ENCODE results near the gene ROBO2. TPM values are rescaled to one million over a fixed set of nuclear protein-coding genes. Genes with fewer than 3 reads are reported as not detected.

Gene ROBO2
- total RNA-seq, 2 donors from 2014 or later = 9.8 to 9.9 TPM

- Histone ChIP-seq H3K27ac (no peak overlapping the region), H3K9me3 (no peaks in the 10 kb centered on the region), H3K27me3 (replicated peaks; ENCODE audit: insufficient read depth) (no peaks in the 10 kb centered on the region), H3K4me3 (no peak overlapping the region), H3K4me1 (ENCODE audit: control insufficient read depth in 1 of 2, low read depth in 2 of 2) (no peaks in the 10 kb centered on the region), H3K36me3 (no peaks in the 10 kb centered on the region)
- DNase-seq (ENCODE audit: low spot score) (no peak), ATAC-seq (ENCODE audit: insufficient number of reproducible peaks, low FRiP score, low read depth) (no peak)
- TF ChIP-seq, protein P1, sequence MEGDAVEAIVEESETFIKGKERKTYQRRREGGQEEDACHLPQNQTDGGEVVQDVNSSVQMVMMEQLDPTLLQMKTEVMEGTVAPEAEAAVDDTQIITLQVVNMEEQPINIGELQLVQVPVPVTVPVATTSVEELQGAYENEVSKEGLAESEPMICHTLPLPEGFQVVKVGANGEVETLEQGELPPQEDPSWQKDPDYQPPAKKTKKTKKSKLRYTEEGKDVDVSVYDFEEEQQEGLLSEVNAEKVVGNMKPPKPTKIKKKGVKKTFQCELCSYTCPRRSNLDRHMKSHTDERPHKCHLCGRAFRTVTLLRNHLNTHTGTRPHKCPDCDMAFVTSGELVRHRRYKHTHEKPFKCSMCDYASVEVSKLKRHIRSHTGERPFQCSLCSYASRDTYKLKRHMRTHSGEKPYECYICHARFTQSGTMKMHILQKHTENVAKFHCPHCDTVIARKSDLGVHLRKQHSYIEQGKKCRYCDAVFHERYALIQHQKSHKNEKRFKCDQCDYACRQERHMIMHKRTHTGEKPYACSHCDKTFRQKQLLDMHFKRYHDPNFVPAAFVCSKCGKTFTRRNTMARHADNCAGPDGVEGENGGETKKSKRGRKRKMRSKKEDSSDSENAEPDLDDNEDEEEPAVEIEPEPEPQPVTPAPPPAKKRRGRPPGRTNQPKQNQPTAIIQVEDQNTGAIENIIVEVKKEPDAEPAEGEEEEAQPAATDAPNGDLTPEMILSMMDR (IDR thresholded peaks at IDR 0.05) = no peak
Observed at GRCh38 chr3:77093101-77093500, 53.2 kb downstream of the ROBO2 start.

GRCh38 chr3:77096145-77096544, 56.2 kb downstream of the ROBO2 start:
- DNase-seq (ENCODE audit: low spot score) (no peak), ATAC-seq (ENCODE audit: insufficient number of reproducible peaks, low FRiP score, low read depth) (no peak)
- H3K4me3 ChIP-seq = no peak overlapping the region
- no peaks in the 10 kb centered on the region for H3K27me3 ChIP-seq (replicated peaks; ENCODE audit: insufficient read depth)
- no peak overlapping the region for H3K27ac ChIP-seq
- TF ChIP-seq, protein P1 (IDR thresholded peaks at IDR 0.05) = no peak
- no peaks in the 10 kb centered on the region for H3K36me3 ChIP-seq
- H3K4me1 ChIP-seq (ENCODE audit: control insufficient read depth in 1 of 2, low read depth in 2 of 2) = no peaks in the 10 kb centered on the region
- no peaks in the 10 kb centered on the region for H3K9me3 ChIP-seq

- no peak for ATAC-seq (ENCODE audit: insufficient number of reproducible peaks, low FRiP score, low read depth)
- DNase-seq (ENCODE audit: low spot score) = no peak
- TF ChIP-seq, protein P1 (IDR thresholded peaks at IDR 0.05) = no peak
- no peaks in the 10 kb centered on the region for H3K4me1 ChIP-seq (ENCODE audit: control insufficient read depth in 1 of 2, low read depth in 2 of 2)
- H3K27me3 ChIP-seq (replicated peaks; ENCODE audit: insufficient read depth) = no peaks in the 10 kb centered on the region
- no peak overlapping the region for H3K27ac ChIP-seq
- no peak overlapping the region for H3K4me3 ChIP-seq
- no peaks in the 10 kb centered on the region for H3K9me3 ChIP-seq
- no peaks in the 10 kb centered on the region for H3K36me3 ChIP-seq
Observed at GRCh38 chr3:77096966-77097890, 57.3 kb downstream of the ROBO2 start.

DNA sequence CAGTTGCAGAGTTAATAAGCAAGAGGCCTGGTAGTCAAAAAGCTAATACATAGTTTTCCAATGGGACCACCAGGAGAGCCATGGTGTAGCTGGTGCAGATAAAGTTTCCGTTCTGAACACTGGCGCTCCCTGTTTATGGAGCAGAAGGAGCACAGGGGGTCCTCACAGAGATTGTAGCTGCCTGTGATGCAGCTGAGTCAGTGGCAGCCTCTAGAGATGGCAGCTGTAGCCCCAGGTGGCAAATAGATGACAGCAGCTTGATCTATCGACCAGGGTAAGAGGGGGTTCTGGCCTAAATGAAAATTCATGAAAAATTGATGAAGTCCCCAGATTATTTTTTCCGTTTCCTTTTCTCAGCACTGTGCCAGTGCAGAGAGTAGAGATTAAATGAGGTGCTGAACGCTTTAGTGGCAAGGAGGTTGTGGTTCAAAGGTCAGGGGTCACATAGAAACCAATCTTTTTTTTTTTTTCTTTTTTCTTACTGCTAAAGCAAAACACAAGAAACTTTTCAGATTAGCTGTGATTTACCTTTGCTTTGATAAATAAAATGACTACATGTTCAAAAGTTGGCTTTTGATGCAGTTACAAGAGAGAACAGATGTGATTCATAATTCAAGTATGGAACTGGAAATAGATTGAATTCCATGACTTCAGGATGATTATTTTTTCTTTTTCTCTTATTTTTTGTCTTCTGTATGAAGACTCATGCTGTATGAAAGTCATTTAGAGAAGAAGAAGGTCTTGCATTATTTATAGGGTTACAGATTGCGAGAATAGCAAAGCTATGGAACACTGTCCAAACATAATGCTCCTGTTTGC, 63.3 kb downstream of the ROBO2 start:
- DNase-seq (ENCODE audit: low spot score) (no peak), ATAC-seq (ENCODE audit: insufficient number of reproducible peaks, low FRiP score, low read depth) (no peak)
- no peaks in the 10 kb centered on the region for H3K36me3 ChIP-seq
- H3K4me1 ChIP-seq (ENCODE audit: control insufficient read depth in 1 of 2, low read depth in 2 of 2) = no peaks in the 10 kb centered on the region
- no peak overlapping the region for H3K4me3 ChIP-seq
- TF ChIP-seq, protein P1 (IDR thresholded peaks at IDR 0.05) = no peak
- no peak overlapping the region for H3K27ac ChIP-seq
- no peaks in the 10 kb centered on the region for H3K9me3 ChIP-seq
- no peaks in the 10 kb centered on the region for H3K27me3 ChIP-seq (replicated peaks; ENCODE audit: insufficient read depth)

DNA sequence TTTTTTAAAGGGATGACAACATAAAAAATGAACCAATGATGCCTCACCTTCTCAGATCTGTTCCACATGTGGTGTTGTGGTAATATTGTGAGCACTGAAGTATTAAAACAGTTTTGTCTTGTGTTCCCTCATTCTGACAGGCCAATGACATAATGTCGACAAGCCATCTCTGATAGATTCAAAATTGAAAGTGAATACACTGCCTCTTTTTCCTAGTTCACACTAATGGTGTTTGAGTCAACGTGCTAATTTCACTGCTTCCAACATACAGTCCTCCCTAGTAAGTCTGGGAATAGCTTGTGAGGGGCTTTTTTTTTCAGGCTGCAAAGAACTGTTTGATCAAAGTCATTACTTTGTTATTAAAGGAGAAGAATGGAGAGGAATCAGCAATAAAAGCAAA, 82.8 kb downstream of the ROBO2 start:
- H3K36me3 ChIP-seq = no peaks in the 10 kb centered on the region
- TF ChIP-seq, protein P1 (IDR thresholded peaks at IDR 0.05) = no peak
- no peak overlapping the region for H3K4me3 ChIP-seq
- no peak overlapping the region for H3K27ac ChIP-seq
- no peaks in the 10 kb centered on the region for H3K4me1 ChIP-seq (ENCODE audit: control insufficient read depth in 1 of 2, low read depth in 2 of 2)
- no peaks in the 10 kb centered on the region for H3K9me3 ChIP-seq
- no peak for ATAC-seq (ENCODE audit: insufficient number of reproducible peaks, low FRiP score, low read depth)
- no peaks in the 10 kb centered on the region for H3K27me3 ChIP-seq (replicated peaks; ENCODE audit: insufficient read depth)
- DNase-seq (ENCODE audit: low spot score) = no peak
